OCI-LY7 (cell line): ENCODE measurements around the gene SUN5.

Source experiments
- EZH2phosphoT487 ChIP-seq: fragments of 200-600 bp; sonication (generic); IDR thresholded peaks from 2 replicates; pipeline ENCODE4 v1.6.1; 2018; ENCODE audit warnings: low read depth, borderline replicate concordance, mild to moderate bottlenecking, mixed run types, antibody characterized with exemption, low read length, moderate library complexity, mixed read lengths
- TF ChIP-seq, protein P1 (sequence below): fragments of 200-600 bp; sonication (generic); conservative IDR thresholded peaks from 2 replicates; pipeline ENCODE4 v1.5.1; 2014; ENCODE audit warnings: mild to moderate bottlenecking, antibody characterized with exemption, low read length, moderate library complexity, mixed read lengths

DNA sequence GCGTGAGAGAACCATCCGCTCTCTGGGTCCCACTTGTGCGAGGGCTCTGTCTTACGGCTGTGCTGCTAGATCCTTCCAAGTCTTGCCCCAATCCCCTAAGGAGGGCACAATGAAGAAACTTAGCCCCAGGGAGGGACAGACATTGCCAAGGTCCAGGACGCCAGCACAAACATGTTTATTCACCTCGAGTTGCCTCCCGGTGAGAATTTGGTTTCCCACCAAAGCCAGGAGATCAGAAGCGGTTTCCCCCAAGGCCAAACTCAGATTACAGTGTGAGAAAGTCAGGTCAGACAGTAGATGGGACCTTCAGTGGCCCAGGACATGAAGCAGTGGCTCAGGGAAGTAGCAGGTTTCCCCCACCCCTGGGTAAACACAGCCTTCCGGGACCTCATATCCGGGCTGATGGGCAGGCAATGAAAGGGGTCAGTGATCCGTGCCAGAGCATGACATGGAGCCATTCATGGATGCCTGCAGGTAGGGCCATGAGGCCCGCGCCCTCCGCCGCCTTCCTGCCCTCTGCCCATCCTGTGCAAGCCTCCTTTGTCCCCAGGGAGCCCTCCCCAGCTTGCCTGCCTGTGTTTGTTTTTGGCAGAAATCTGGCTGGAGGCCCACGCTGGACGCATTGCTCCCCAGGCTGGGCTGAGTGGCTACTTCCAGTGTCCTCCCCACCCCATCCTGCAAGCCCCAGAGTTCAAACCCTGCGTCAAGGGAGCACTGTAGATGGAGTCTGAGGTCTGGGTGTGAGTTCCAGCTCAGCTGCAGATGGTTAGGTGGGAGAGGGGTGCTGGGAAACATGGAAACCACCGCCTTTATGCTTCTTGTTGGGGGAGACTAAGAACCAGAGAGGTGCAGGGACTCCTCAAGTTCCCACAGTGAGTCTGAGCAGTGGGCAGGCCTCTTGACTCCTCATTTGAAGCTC is 5.2 kb upstream of the SUN5 start:
- TF ChIP-seq, protein P1, sequence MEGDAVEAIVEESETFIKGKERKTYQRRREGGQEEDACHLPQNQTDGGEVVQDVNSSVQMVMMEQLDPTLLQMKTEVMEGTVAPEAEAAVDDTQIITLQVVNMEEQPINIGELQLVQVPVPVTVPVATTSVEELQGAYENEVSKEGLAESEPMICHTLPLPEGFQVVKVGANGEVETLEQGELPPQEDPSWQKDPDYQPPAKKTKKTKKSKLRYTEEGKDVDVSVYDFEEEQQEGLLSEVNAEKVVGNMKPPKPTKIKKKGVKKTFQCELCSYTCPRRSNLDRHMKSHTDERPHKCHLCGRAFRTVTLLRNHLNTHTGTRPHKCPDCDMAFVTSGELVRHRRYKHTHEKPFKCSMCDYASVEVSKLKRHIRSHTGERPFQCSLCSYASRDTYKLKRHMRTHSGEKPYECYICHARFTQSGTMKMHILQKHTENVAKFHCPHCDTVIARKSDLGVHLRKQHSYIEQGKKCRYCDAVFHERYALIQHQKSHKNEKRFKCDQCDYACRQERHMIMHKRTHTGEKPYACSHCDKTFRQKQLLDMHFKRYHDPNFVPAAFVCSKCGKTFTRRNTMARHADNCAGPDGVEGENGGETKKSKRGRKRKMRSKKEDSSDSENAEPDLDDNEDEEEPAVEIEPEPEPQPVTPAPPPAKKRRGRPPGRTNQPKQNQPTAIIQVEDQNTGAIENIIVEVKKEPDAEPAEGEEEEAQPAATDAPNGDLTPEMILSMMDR = no peak
- no peak for TF ChIP-seq EZH2phosphoT487
